Muscle of back (tissue), 11 donors: ENCODE measurements around the gene SRGAP2B. TPM values are rescaled to one million over a fixed set of nuclear protein-coding genes. Genes with fewer than 3 reads are reported as not detected.
"Not testable (repeated sequence)": the region's sequence is repeated elsewhere in the genome, so short reads cannot be mapped to it uniquely, and the experiment has no call there.

Experiments used
- DNase-seq, 3 donors: peaks; one replicate each; pipeline versions ENCODE4 v3.0.0 to v3.0.0-alpha.2; 2013
- polyA plus RNA-seq, 10 donors: library from polyadenylated mRNA; unstranded; fragments of 120-200 nt; gene quantifications; one replicate each; pipeline ENCODE4 v1.2.1, GENCODE V29; 2013; ENCODE audit not compliant: insufficient read length in 10 of 10

Gene SRGAP2B
- polyA plus RNA-seq, 10 donors, result 24.3 to 40.4 (median 31.5) TPM

GRCh38 chr1:144947495-144947894 is 147.6 kb downstream of the SRGAP2B start:
- DNase-seq, result not testable (repeated sequence)

- not testable (repeated sequence) for DNase-seq
Observed at GRCh38 chr1:144946525-144947480, 148.3 kb downstream of the SRGAP2B start.

- not testable (repeated sequence) for DNase-seq
Observed at GRCh38 chr1:144941710-144942109, 153.4 kb downstream of the SRGAP2B start.

- not testable (repeated sequence) for DNase-seq
Observed at GRCh38 chr1:144940054-144940453, 155.1 kb downstream of the SRGAP2B start.

- not testable (repeated sequence) for DNase-seq
Observed at GRCh38 chr1:144938627-144939026, 156.5 kb downstream of the SRGAP2B start.

GRCh38 chr1:144936186-144936732 is 158.9 kb downstream of the SRGAP2B start:
- not testable (repeated sequence) for DNase-seq

GRCh38 chr1:144935310-144935709 is 159.8 kb downstream of the SRGAP2B start:
- DNase-seq, result not testable (repeated sequence)

GRCh38 chr1:144933014-144933413 is 162.1 kb downstream of the SRGAP2B start:
- not testable (repeated sequence) for DNase-seq

GRCh38 chr1:144932153-144932552 is 163.0 kb downstream of the SRGAP2B start:
- DNase-seq, result peak in 1 of 3 donors; percentile 0

GRCh38 chr1:144931553-144931952 is 163.6 kb downstream of the SRGAP2B start:
- not testable (repeated sequence) for DNase-seq

GRCh38 chr1:144930085-144930777 is 164.9 kb downstream of the SRGAP2B start:
- not testable (repeated sequence) for DNase-seq

- not testable (repeated sequence) for DNase-seq
Observed at GRCh38 chr1:144927292-144927691, 167.8 kb downstream of the SRGAP2B start.

- not testable (repeated sequence) for DNase-seq
Observed at GRCh38 chr1:144923640-144924039, 171.5 kb downstream of the SRGAP2B start.

- not testable (repeated sequence) for DNase-seq
Observed at GRCh38 chr1:144922785-144923184, 172.3 kb downstream of the SRGAP2B start.

- DNase-seq, result not testable (repeated sequence)
Observed at GRCh38 chr1:144919106-144919505, 176.0 kb downstream of the SRGAP2B start.

GRCh38 chr1:144918027-144918603 is 177.0 kb downstream of the SRGAP2B start:
- not testable (repeated sequence) for DNase-seq

GRCh38 chr1:144917154-144918026 is 177.7 kb downstream of the SRGAP2B start:
- not testable (repeated sequence) for DNase-seq

- DNase-seq, result not testable (repeated sequence)
Observed at GRCh38 chr1:144913977-144914734, 181.0 kb downstream of the SRGAP2B start.

- DNase-seq, result not testable (repeated sequence)
Observed at GRCh38 chr1:144913458-144913857, 181.7 kb downstream of the SRGAP2B start.

- DNase-seq, result not testable (repeated sequence)
Observed at GRCh38 chr1:144910729-144911128, 184.4 kb downstream of the SRGAP2B start.
